ENCODE measurements around the gene YIPF2. TPM values are rescaled to one million over a fixed set of nuclear protein-coding genes. Genes with fewer than 3 reads are reported as not detected.

The YIPF2 gene
- total and polyA plus RNA-seq, 4 experiments from 2014 or later, result 12.2 to 29.6 (median 21.8) TPM

GRCh38 chr19:10919352-10920287 lies 8.8 kb downstream of the YIPF2 start:
- intact Hi-C loops (cut with micrococcal nuclease), result no loop called here
- Mint-ChIP-seq H3K4me3 (no peak overlapping the region), H3K4me1 (no peaks in the 10 kb centered on the region), H3K27me3 (no peaks in the 10 kb centered on the region), H3K27ac (peak overlapping the region in 3 of 7 donors; percentile 37 to 84 (median 42)), H3K36me3 (peaks cover 10 to 29% of the 10 kb centered on the region in 2 donors), H3K9me3 (no peaks in the 10 kb centered on the region)
- Histone ChIP-seq H3K9me3 (ENCODE audit: control insufficient read depth in 1 of 2, low read length in 2 of 2) (no peaks in the 10 kb centered on the region), H3K36me3 (ENCODE audit: insufficient read depth, low read length) (peaks cover 3% of the 10 kb centered on the region), H3K4me1 (ENCODE audit: insufficient read depth, low read length) (no peaks in the 10 kb centered on the region), H3K27me3 (ENCODE audit: insufficient read depth, low read length) (no peaks in the 10 kb centered on the region), H3K4me3 (ENCODE audit: low read length in 2 of 2) (no peak overlapping the region), H3K27ac (ENCODE audit: low read depth, low read length) (no peak overlapping the region)
- ChIA-PET POLR2A (ENCODE audit: partially characterized antibody) (no interaction called here), CTCF (ENCODE audit: partially characterized antibody) (no interaction called here)
- no peak for DNase-seq

DNA sequence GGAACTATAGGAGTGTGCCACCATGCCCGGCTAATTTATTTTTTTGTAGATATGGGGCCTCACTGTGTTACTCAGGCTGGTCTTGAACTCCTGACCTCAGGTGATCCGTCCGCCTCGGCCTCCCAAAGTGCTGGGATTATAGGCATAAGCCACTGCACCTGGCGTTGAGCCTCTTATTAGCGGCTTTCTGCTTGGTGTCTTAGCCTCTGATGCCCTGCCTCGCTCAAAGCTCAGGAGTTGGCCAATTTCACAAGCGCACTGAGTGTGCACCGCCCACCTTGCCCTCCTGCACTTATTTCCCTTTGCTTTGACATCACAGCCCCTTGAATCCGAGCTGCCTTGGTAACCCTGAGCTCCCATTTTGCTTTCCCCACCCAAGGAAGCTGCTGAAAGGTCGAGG lies 10.1 kb downstream of the YIPF2 start:
- Mint-ChIP-seq H3K27ac (peak overlapping the region in 1 of 7 donors; percentile 29), H3K4me1 (no peaks in the 10 kb centered on the region), H3K36me3 (peaks cover 7 to 23% of the 10 kb centered on the region in 2 donors), H3K27me3 (no peaks in the 10 kb centered on the region), H3K9me3 (no peaks in the 10 kb centered on the region), H3K4me3 (no peak overlapping the region)
- Histone ChIP-seq H3K27me3 (ENCODE audit: insufficient read depth, low read length) (no peaks in the 10 kb centered on the region), H3K4me3 (ENCODE audit: low read length in 2 of 2) (no peak overlapping the region), H3K9me3 (ENCODE audit: control insufficient read depth in 1 of 2, low read length in 2 of 2) (no peaks in the 10 kb centered on the region), H3K36me3 (ENCODE audit: insufficient read depth, low read length) (peaks cover 3% of the 10 kb centered on the region), H3K4me1 (ENCODE audit: insufficient read depth, low read length) (no peaks in the 10 kb centered on the region), H3K27ac (ENCODE audit: low read depth, low read length) (no peak overlapping the region)
- intact Hi-C loops (cut with micrococcal nuclease), result no loop called here
- no peak for DNase-seq
- POLR2A ChIA-PET (ENCODE audit: partially characterized antibody), result no interaction called here
- CTCF ChIA-PET (ENCODE audit: partially characterized antibody), result interaction anchor here (1.0 to 1.6 kb wide), 2 partner anchors 18 to 20 kb away, joined by 3 to 5 read pairs; no protein-coding TSS in a partner anchor

- H3K27ac ChIP-seq (ENCODE audit: low read depth, low read length), result no peak overlapping the region
- Mint-ChIP-seq H3K27me3 (no peaks in the 10 kb centered on the region), H3K36me3 (peaks cover 8 to 26% of the 10 kb centered on the region in 2 donors), H3K9me3 (no peaks in the 10 kb centered on the region), H3K27ac (no peak overlapping the region), H3K4me1 (no peaks in the 10 kb centered on the region), H3K4me3 (no peak overlapping the region)
- intact Hi-C loops (cut with micrococcal nuclease), result no loop called here
- no peaks in the 10 kb centered on the region for H3K27me3 ChIP-seq (ENCODE audit: insufficient read depth, low read length)
- peaks cover 9% of the 10 kb centered on the region for H3K36me3 ChIP-seq (ENCODE audit: insufficient read depth, low read length)
- H3K9me3 ChIP-seq (ENCODE audit: control insufficient read depth in 1 of 2, low read length in 2 of 2), result no peaks in the 10 kb centered on the region
- H3K4me1 ChIP-seq (ENCODE audit: insufficient read depth, low read length), result no peaks in the 10 kb centered on the region
- no peak for DNase-seq
- ChIA-PET CTCF (ENCODE audit: partially characterized antibody) (no interaction called here), POLR2A (ENCODE audit: partially characterized antibody) (no interaction called here)
- no peak overlapping the region for H3K4me3 ChIP-seq (ENCODE audit: low read length in 2 of 2)
Observed at GRCh38 chr19:10916602-10917001, 11.8 kb downstream of the YIPF2 start.

DNA sequence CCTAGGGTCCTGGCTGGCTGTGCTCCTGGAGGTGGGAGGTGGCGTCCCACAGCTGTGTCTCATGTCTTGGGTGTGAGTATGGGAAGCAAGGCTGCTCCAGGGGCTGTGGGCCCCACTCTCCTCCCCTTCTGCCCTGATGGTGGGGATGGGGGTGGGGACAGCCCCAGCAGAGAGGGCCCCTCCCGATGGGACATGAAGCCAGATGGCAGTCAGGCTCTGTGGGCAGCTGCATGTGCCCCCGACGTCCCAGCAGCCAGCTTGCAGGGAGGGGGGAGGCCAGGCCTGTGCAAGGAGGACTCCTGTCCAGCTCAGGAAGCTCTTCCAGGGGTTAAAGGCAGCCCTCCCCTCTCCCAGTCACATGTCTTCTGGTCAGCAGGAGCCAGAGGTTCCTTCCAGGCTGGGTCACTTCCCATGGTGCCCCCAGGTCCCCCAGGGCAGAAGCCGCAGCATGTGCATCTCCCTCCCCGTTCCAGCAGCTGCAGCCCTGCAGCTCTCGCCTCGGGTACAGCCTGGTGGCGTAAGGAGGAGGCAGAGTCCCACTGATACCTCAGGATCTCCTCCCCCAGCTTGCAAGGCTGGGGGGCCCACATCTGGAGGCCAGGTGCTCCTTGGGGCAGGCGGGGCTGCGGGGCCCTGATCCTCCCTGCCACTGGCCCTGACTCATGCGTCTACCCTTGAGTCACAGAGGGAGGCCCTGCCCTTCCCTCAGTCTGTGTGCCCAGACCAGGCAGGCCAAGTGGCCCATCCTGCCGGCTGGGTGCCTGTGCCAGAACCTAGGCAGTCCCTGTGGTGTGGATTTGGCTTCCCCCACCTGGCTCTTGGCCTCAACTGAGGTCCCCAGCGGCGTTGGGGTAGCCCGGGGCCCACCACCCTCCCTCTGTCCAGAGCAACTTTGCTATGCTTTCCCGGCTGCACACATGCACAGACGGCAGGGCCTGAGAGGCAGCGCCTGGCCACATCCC lies 13.0 kb downstream of the YIPF2 start:
- intact Hi-C loops (cut with micrococcal nuclease), result no loop called here
- ChIA-PET POLR2A (ENCODE audit: partially characterized antibody) (no interaction called here), CTCF (ENCODE audit: partially characterized antibody) (no interaction called here)
- no peaks in the 10 kb centered on the region for H3K27me3 ChIP-seq (ENCODE audit: insufficient read depth, low read length)
- H3K36me3 Mint-ChIP-seq, result peaks cover 8 to 21% of the 10 kb centered on the region in 2 donors
- no peaks in the 10 kb centered on the region for H3K4me1 ChIP-seq (ENCODE audit: insufficient read depth, low read length)
- H3K9me3 Mint-ChIP-seq, result no peaks in the 10 kb centered on the region
- H3K9me3 ChIP-seq (ENCODE audit: control insufficient read depth in 1 of 2, low read length in 2 of 2), result no peaks in the 10 kb centered on the region
- no peaks in the 10 kb centered on the region for H3K4me1 Mint-ChIP-seq
- H3K27ac Mint-ChIP-seq, result no peak overlapping the region
- no peak overlapping the region for H3K27ac ChIP-seq (ENCODE audit: low read depth, low read length)
- H3K4me3 ChIP-seq (ENCODE audit: low read length in 2 of 2), result no peak overlapping the region
- H3K27me3 Mint-ChIP-seq, result no peaks in the 10 kb centered on the region
- H3K4me3 Mint-ChIP-seq, result no peak overlapping the region
- peaks cover 13% of the 10 kb centered on the region for H3K36me3 ChIP-seq (ENCODE audit: insufficient read depth, low read length)
- no peak for DNase-seq

GRCh38 chr19:10913716-10914340 lies 14.6 kb downstream of the YIPF2 start:
- Histone ChIP-seq H3K27me3 (ENCODE audit: insufficient read depth, low read length) (no peaks in the 10 kb centered on the region), H3K27ac (ENCODE audit: low read depth, low read length) (no peak overlapping the region), H3K9me3 (ENCODE audit: control insufficient read depth in 1 of 2, low read length in 2 of 2) (no peaks in the 10 kb centered on the region), H3K4me3 (ENCODE audit: low read length in 2 of 2) (no peak overlapping the region), H3K4me1 (ENCODE audit: insufficient read depth, low read length) (no peaks in the 10 kb centered on the region), H3K36me3 (ENCODE audit: insufficient read depth, low read length) (peaks cover 17% of the 10 kb centered on the region)
- H3K4me1 Mint-ChIP-seq, result no peaks in the 10 kb centered on the region
- POLR2A ChIA-PET (ENCODE audit: partially characterized antibody), result no interaction called here
- no peaks in the 10 kb centered on the region for H3K9me3 Mint-ChIP-seq
- no peak for DNase-seq
- H3K36me3 Mint-ChIP-seq, result peaks cover 9 to 23% of the 10 kb centered on the region in 2 donors
- intact Hi-C loops (cut with micrococcal nuclease), result no loop called here
- no peak overlapping the region for H3K4me3 Mint-ChIP-seq
- H3K27me3 Mint-ChIP-seq, result no peaks in the 10 kb centered on the region
- CTCF ChIA-PET (ENCODE audit: partially characterized antibody), result no interaction called here
- peak overlapping the region in 1 of 7 donors; percentile 42 for H3K27ac Mint-ChIP-seq

DNA sequence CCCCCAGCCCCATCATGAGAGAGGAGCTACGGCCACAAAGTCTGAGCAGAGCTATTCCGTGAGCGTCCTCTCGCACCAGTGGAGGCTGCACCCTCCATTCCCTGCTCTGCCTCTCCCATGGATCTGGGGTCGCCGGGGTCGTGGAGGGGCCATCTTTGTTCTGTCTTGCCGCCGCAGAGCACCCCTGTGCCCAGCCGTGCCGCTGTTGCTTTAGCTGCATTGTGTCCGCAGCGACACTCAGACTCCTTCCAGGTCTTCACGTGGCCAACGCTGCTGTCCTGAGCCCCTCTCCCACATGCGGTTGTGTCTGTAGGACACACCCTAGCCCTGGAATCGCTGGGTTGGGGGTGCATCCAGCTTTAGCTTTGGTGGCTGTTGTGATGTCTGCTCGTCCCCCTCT lies 15.8 kb downstream of the YIPF2 start:
- H3K27ac ChIP-seq (ENCODE audit: low read depth, low read length), result no peak overlapping the region
- H3K27me3 Mint-ChIP-seq, result no peaks in the 10 kb centered on the region
- peaks cover 25% of the 10 kb centered on the region for H3K36me3 ChIP-seq (ENCODE audit: insufficient read depth, low read length)
- H3K36me3 Mint-ChIP-seq, result peaks cover 11 to 27% of the 10 kb centered on the region in 2 donors
- H3K27me3 ChIP-seq (ENCODE audit: insufficient read depth, low read length), result no peaks in the 10 kb centered on the region
- intact Hi-C loops (cut with micrococcal nuclease), result no loop called here
- no peaks in the 10 kb centered on the region for H3K9me3 Mint-ChIP-seq
- H3K9me3 ChIP-seq (ENCODE audit: control insufficient read depth in 1 of 2, low read length in 2 of 2), result no peaks in the 10 kb centered on the region
- POLR2A ChIA-PET (ENCODE audit: partially characterized antibody), result no interaction called here
- no peak overlapping the region for H3K4me3 ChIP-seq (ENCODE audit: low read length in 2 of 2)
- CTCF ChIA-PET (ENCODE audit: partially characterized antibody), result interaction anchor here (0.7 kb wide), 1 partner anchor 121 kb away, joined by 3 read pairs; no protein-coding TSS in a partner anchor
- H3K4me1 Mint-ChIP-seq, result no peaks in the 10 kb centered on the region
- DNase-seq, result no peak
- no peak overlapping the region for H3K27ac Mint-ChIP-seq
- no peaks in the 10 kb centered on the region for H3K4me1 ChIP-seq (ENCODE audit: insufficient read depth, low read length)
- H3K4me3 Mint-ChIP-seq, result no peak overlapping the region

Measured in CD4-positive, alpha-beta memory T cell (primary cell).